OCI-LY7 (cell line): ENCODE measurements around the gene SIGMAR1.

ENCODE experiments used
- CTCF ChIP-seq: fragments of 200-600 bp; sonication (generic); conservative IDR thresholded peaks from 2 replicates; pipeline ENCODE4 v1.5.1; 2014; ENCODE audit warnings: mild to moderate bottlenecking, antibody characterized with exemption, low read length, moderate library complexity, mixed read lengths
- EZH2phosphoT487 ChIP-seq: fragments of 200-600 bp; sonication (generic); IDR thresholded peaks from 2 replicates; pipeline ENCODE4 v1.6.1; 2018; ENCODE audit warnings: low read depth, borderline replicate concordance, mild to moderate bottlenecking, mixed run types, antibody characterized with exemption, low read length, moderate library complexity, mixed read lengths

- TF ChIP-seq CTCF = no peak
- no peak for TF ChIP-seq EZH2phosphoT487
These were observed 16.9 kb upstream of the SIGMAR1 start for GRCh38 chr9:34654323-34655051.
